RWPE2 (cell line): Measurements from ENCODE around the gene MSRB1.
A peak's percentile ranks its signal among the peaks of the same experiment; 100 is the strongest.

Experiments used
- ATAC-seq: fragments of 200-7000 bp; cut with Tn5 transposase; 3 replicates; pipeline ENCODE4 v1.9.1; 2021; ENCODE audit warnings: low read depth
- DNase-seq: peaks from one replicate; pipeline ENCODE4 v3.0.0-alpha.2; 2020; ENCODE audit warnings: low spot score
- H3K27ac ChIP-seq: fragments of 450-650 bp; 2 replicates; pipeline ENCODE4 v1.5.1; 2017; ENCODE audit warnings: mild to moderate bottlenecking; ENCODE audit not compliant: poor library complexity, severe bottlenecking
- H3K27me3 ChIP-seq: fragments of 250-450 bp; sonication (Bioruptor Pico); 2 replicates; pipeline ENCODE4 v1.5.1; 2021; ENCODE audit warnings: mild to moderate bottlenecking, moderate library complexity; ENCODE audit not compliant: insufficient read depth, poor library complexity, severe bottlenecking
- H3K36me3 ChIP-seq: fragments of 250-450 bp; sonication (Bioruptor Pico); 2 replicates; pipeline ENCODE4 v1.5.1; 2020; ENCODE audit warnings: low read depth, mild to moderate bottlenecking, moderate library complexity
- H3K4me1 ChIP-seq: fragments of 250-450 bp; sonication (Bioruptor Pico); 2 replicates; pipeline ENCODE4 v1.5.1; 2021; ENCODE audit warnings: mild to moderate bottlenecking, moderate library complexity; ENCODE audit not compliant: insufficient read depth, poor library complexity, severe bottlenecking
- H3K4me3 ChIP-seq: fragments of 250-450 bp; sonication (Bioruptor Pico); 2 replicates; pipeline ENCODE4 v1.5.1; 2021; ENCODE audit warnings: mild to moderate bottlenecking, moderate library complexity; ENCODE audit not compliant: severe bottlenecking
- H3K9me3 ChIP-seq: fragments of 250-450 bp; sonication (Bioruptor Pico); 2 replicates; pipeline ENCODE4 v1.5.1; 2021; ENCODE audit warnings: mild to moderate bottlenecking, moderate library complexity; ENCODE audit not compliant: severe bottlenecking
- TF ChIP-seq, protein P1 (sequence below): fragments of 450-650 bp; IDR thresholded peaks from one replicate; pipeline ENCODE4 v1.5.1; 2017; ENCODE audit warnings: mild to moderate bottlenecking, moderate library complexity; ENCODE audit not compliant: poor library complexity, severe bottlenecking

Gene MSRB1

GRCh38 chr16:1972490-1972877 is 29.5 kb upstream of the MSRB1 start:
- Histone ChIP-seq H3K27ac (peak overlapping the region; percentile 71), H3K9me3 (no peaks in the 10 kb centered on the region), H3K4me3 (peak overlapping the region; percentile 93), H3K4me1 (no peaks in the 10 kb centered on the region), H3K36me3 (peaks cover 21% of the 10 kb centered on the region; the same call in 1 of the 2 replicates), H3K27me3 (no peaks in the 10 kb centered on the region)
- TF ChIP-seq, protein P1, sequence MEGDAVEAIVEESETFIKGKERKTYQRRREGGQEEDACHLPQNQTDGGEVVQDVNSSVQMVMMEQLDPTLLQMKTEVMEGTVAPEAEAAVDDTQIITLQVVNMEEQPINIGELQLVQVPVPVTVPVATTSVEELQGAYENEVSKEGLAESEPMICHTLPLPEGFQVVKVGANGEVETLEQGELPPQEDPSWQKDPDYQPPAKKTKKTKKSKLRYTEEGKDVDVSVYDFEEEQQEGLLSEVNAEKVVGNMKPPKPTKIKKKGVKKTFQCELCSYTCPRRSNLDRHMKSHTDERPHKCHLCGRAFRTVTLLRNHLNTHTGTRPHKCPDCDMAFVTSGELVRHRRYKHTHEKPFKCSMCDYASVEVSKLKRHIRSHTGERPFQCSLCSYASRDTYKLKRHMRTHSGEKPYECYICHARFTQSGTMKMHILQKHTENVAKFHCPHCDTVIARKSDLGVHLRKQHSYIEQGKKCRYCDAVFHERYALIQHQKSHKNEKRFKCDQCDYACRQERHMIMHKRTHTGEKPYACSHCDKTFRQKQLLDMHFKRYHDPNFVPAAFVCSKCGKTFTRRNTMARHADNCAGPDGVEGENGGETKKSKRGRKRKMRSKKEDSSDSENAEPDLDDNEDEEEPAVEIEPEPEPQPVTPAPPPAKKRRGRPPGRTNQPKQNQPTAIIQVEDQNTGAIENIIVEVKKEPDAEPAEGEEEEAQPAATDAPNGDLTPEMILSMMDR = no peak
- ATAC-seq = peak; percentile 23; the same call in 2 of the 3 replicates
- no peak for DNase-seq

- no peaks in the 10 kb centered on the region for H3K9me3 ChIP-seq
- peak; percentile 87 for ATAC-seq
- H3K4me1 ChIP-seq = no peaks in the 10 kb centered on the region
- no peaks in the 10 kb centered on the region for H3K27me3 ChIP-seq
- peak within 1 kb of the TSS; percentile 93 for H3K4me3 ChIP-seq
- H3K27ac ChIP-seq = peak within 1 kb of the TSS; percentile 71
- DNase-seq = peak; percentile 94
- TF ChIP-seq, protein P1 = no peak
- H3K36me3 ChIP-seq = peaks cover 19% of the 10 kb centered on the region; the same call in 1 of the 2 replicates
These were observed 28.9 kb upstream of the MSRB1 start, which contains the start of gene TBL3 for GRCh38 chr16:1971796-1972489. Gene TBL3, plus strand, starts transcription at chr16:1972053. Its CDS starts 112 bp downstream, at chr16:1972165.

- Histone ChIP-seq H3K9me3 (no peaks in the 10 kb centered on the region), H3K36me3 (peaks cover 16% of the 10 kb centered on the region), H3K4me3 (no peak overlapping the region), H3K27ac (no peak overlapping the region), H3K4me1 (no peaks in the 10 kb centered on the region), H3K27me3 (no peaks in the 10 kb centered on the region)
- ATAC-seq (no peak), DNase-seq (no peak)
- TF ChIP-seq, protein P1 = no peak
These were observed 25.4 kb upstream of the MSRB1 start for GRCh38 chr16:1968146-1968953.

DNA sequence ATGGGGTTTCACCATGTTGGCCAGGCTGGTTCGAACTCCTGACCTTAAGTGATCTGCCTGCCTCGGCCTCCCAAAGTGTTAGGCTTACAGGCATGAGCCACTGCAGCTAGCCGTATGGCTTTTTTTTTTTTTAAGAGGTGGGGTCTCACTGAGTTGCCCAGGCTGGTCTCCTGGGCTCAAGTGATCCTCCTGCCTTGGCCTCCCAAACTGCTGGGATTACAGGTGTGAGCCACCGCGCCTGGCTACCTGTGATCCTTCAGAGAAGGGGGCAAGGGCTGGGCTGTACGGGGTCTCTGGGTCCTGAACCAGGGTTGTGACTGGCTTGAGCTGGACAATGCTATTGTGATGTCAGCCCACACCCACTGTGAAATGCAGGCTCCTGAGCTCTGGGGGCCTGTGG is 23.5 kb upstream of the MSRB1 start, which contains the start of gene RNF151:
Gene RNF151, plus strand, starts transcription at position 397 of the 400 bp plus-strand sequence. CDS start 26 bp downstream, outside the sequence.
- H3K27ac ChIP-seq = peak within 1 kb of the TSS; percentile 93
- peaks cover 34% of the 10 kb centered on the region for H3K36me3 ChIP-seq
- H3K9me3 ChIP-seq = no peaks in the 10 kb centered on the region
- TF ChIP-seq, protein P1 = no peak
- ATAC-seq = no peak
- H3K27me3 ChIP-seq = no peaks in the 10 kb centered on the region
- H3K4me1 ChIP-seq = peaks cover 14% of the 10 kb centered on the region
- DNase-seq = no peak
- H3K4me3 ChIP-seq = peak within 1 kb of the TSS; percentile 81
